GM21360 (cell line): Measurements from ENCODE around the gene NTM.

ENCODE experiments used
- ATAC-seq: cut with Tn5 transposase; IDR thresholded peaks from one replicate; pipeline ENCODE4 v1.9.1; 2021; ENCODE audit warnings: mild to moderate bottlenecking, moderate library complexity; ENCODE audit not compliant: unreplicated experiment

NTM gene

GRCh38 chr11:131758726-131759125, 388.3 kb downstream of the NTM start:
- no peak for ATAC-seq

GRCh38 chr11:131759140-131759539, 388.7 kb downstream of the NTM start:
- ATAC-seq, result no peak

GRCh38 chr11:131760091-131761061, 390.0 kb downstream of the NTM start:
- no peak for ATAC-seq

GRCh38 chr11:131762346-131763110, 392.1 kb downstream of the NTM start:
- ATAC-seq, result no peak

- no peak for ATAC-seq
Observed at GRCh38 chr11:131763193-131763890, 392.9 kb downstream of the NTM start.

GRCh38 chr11:131764126-131764525, 393.7 kb downstream of the NTM start:
- no peak for ATAC-seq

GRCh38 chr11:131764649-131765048, 394.2 kb downstream of the NTM start:
- no peak for ATAC-seq

GRCh38 chr11:131766637-131767036, 396.2 kb downstream of the NTM start:
- ATAC-seq, result no peak

GRCh38 chr11:131767421-131767820, 397.0 kb downstream of the NTM start:
- ATAC-seq, result no peak

GRCh38 chr11:131770801-131771200, 400.4 kb downstream of the NTM start:
- ATAC-seq, result no peak

- no peak for ATAC-seq
Observed at GRCh38 chr11:131771471-131771870, 401.1 kb downstream of the NTM start.

- no peak for ATAC-seq
Observed at GRCh38 chr11:131773626-131774025, 403.2 kb downstream of the NTM start.

- no peak for ATAC-seq
Observed at GRCh38 chr11:131776211-131776610, 405.8 kb downstream of the NTM start.

- no peak for ATAC-seq
Observed at GRCh38 chr11:131785801-131786200, 415.4 kb downstream of the NTM start.

- no peak for ATAC-seq
Observed at GRCh38 chr11:131787119-131787518, 416.7 kb downstream of the NTM start.

GRCh38 chr11:131790586-131790985, 420.2 kb downstream of the NTM start:
- no peak for ATAC-seq

GRCh38 chr11:131792243-131792642, 421.8 kb downstream of the NTM start:
- no peak for ATAC-seq

- ATAC-seq, result no peak
Observed at GRCh38 chr11:131796089-131796488, 425.7 kb downstream of the NTM start.

- ATAC-seq, result no peak
Observed at GRCh38 chr11:131796541-131796940, 426.1 kb downstream of the NTM start.

GRCh38 chr11:131800452-131800851, 430.0 kb downstream of the NTM start:
- no peak for ATAC-seq

- ATAC-seq, result no peak
Observed at GRCh38 chr11:131802440-131803115, 432.2 kb downstream of the NTM start.
